HG02623 (cell line): ENCODE measurements around the gene SPOPL.
"Not testable (repeated sequence)": the region's sequence is repeated elsewhere in the genome, so short reads cannot be mapped to it uniquely, and the experiment has no call there.

ENCODE experiments used
- ATAC-seq: cut with Tn5 transposase; IDR thresholded peaks from one replicate; pipeline ENCODE4 v1.9.1; 2021; ENCODE audit warnings: moderate library complexity; ENCODE audit not compliant: unreplicated experiment

SPOPL gene

GRCh38 chr2:138501425-138502254 lies at the start of gene SPOPL:
SPOPL (plus strand) TSS chr2:138501770; CDS start chr2:138550217, 48,447 bp downstream.
- ATAC-seq = peak; percentile 75

DNA sequence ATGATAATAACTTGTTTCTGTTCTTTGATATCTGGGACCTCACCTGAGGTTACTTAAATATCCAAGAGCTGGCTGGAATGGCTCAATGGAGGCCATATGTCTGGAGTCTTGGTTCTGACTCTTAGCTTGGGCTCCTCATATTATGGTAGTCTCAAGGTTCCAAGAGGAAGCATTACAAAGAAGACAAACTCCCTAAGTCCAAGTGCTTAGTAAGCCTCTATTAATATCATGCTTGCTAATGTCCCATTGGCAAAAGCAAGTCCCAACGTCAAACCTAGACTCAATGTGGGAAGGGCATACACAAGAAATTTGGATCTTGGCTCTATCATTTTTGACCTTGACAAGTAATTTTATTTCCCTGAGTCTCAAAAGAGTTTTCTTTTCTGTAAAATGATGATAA lies 49.2 kb upstream of the SPOPL start:
- no peak for ATAC-seq

DNA sequence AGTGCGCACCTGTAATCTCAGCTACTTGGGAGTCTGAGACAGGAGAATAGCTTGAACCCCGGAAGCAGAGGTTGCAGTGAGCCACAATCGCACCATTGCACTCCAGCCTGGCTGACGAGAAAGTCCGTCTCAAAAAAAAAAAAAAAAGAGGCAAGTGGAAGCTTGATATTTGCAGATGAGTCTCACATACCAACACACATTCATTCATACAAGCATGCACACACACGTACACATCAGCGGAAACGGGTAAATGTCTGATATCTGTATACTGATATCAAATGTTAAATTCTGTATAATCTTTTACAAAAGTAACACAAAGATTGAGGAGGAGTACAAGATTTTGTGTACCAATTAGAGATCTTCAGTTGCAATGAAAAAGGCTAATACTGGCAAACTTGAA lies 47.8 kb upstream of the SPOPL start:
- ATAC-seq = no peak

GRCh38 chr2:138454761-138455160 lies 46.8 kb upstream of the SPOPL start:
- no peak for ATAC-seq

GRCh38 chr2:138455275-138455674 lies 46.3 kb upstream of the SPOPL start:
- ATAC-seq = no peak

- ATAC-seq = no peak
Measured at GRCh38 chr2:138455691-138456090, 45.9 kb upstream of the SPOPL start.

GRCh38 chr2:138462689-138463088 lies 38.9 kb upstream of the SPOPL start:
- ATAC-seq = not testable (repeated sequence)

DNA sequence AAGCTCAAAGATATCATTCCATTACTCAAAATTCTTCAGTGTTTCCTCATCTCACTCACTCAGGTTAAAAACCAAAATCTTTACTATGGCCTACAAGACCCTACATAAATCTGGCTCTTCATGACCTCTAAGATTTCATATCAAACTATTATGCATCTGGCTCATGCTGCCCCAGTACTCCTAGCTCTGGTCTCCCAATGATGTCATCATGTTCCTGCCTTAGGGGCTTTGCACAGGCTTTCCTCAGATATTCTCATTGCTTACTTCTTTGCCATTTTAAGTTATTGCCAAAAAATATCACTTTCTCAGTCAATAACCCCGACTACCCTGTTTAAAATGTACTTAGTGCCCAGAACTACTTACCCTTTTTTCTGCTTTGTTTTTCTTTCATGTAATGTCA lies 33.0 kb upstream of the SPOPL start:
- no peak for ATAC-seq

DNA sequence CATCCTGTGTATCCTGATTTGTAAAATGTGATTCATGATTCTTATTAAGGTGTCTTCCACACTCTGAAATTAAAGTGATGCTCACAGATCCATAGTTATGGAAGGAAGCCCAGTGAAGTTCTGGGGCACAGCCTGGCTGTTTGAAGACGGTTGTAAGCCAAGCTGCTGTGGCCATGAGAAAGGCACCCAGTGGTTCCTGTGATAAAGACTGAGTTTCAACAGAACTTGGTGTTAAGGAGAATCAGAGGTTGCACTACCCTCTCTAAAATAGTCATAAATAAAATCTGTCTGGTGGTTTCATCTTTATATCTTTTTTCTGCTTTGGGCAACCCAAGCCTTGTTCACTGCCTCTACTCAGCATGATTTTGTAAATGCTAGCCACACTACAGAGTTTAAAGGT lies 32.2 kb upstream of the SPOPL start:
- no peak for ATAC-seq

DNA sequence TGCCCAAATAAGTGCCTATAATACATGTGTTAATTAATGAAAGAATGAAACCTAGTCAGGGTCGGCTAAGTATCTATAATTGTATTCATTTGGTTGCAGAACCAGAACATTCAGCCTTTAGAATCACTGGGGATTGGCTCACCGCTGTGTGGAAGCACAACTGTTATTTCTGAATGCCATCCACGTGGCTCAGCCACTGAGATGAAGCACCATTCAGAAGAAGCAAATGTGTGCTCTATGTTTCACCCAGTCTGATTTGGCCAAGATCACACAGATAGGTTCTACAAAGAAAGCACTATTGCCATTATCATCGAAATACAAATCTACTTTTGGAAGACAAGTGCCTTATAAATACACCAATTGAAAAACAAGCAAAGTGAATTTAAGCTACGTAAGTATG lies 30.6 kb upstream of the SPOPL start:
- no peak for ATAC-seq

- ATAC-seq = no peak
Measured at GRCh38 chr2:138474100-138474825, 27.3 kb upstream of the SPOPL start.

GRCh38 chr2:138475277-138475776 lies 26.2 kb upstream of the SPOPL start:
- peak; percentile 89 for ATAC-seq

DNA sequence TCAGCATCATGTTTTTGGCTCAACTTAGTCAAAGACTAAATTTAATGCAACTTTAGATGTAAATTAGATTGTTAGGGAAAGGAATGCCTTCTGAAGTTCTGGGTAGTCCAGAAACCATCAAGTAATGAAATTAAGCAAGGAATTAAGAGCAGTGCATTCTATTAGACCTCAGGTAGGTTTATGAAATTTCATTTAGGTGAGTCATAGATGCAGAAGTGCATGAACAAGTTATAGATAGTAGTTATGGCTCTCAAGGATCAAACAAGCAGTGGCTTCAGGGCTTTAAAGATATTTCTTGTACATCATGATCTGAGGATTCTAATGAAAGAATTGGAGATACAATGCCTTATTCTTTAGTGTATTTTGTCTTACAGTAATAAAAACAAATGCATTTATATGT lies 25.4 kb upstream of the SPOPL start:
- no peak for ATAC-seq

GRCh38 chr2:138476940-138477339 lies 24.6 kb upstream of the SPOPL start:
- no peak for ATAC-seq

- ATAC-seq = not testable (repeated sequence)
Measured at GRCh38 chr2:138482796-138483195, 18.8 kb upstream of the SPOPL start.

DNA sequence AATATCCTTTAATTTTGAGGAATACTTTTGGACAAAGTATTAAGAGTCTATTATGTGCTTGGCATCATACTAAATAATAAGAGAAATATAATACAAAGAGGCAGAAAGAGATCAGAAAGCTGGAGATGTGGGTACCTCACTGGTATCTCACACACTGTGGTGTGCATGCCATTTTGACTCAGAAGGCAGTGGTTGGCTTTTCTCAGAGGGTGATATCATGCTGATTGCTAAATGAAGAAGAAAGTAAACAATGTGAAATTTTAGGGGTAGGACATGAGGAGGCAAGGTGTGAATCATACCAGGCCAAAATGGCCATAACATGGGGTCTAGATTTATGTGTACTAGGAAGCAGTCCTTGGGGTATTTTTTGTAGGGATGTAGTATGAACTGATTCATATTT lies 16.6 kb upstream of the SPOPL start:
- no peak for ATAC-seq

DNA sequence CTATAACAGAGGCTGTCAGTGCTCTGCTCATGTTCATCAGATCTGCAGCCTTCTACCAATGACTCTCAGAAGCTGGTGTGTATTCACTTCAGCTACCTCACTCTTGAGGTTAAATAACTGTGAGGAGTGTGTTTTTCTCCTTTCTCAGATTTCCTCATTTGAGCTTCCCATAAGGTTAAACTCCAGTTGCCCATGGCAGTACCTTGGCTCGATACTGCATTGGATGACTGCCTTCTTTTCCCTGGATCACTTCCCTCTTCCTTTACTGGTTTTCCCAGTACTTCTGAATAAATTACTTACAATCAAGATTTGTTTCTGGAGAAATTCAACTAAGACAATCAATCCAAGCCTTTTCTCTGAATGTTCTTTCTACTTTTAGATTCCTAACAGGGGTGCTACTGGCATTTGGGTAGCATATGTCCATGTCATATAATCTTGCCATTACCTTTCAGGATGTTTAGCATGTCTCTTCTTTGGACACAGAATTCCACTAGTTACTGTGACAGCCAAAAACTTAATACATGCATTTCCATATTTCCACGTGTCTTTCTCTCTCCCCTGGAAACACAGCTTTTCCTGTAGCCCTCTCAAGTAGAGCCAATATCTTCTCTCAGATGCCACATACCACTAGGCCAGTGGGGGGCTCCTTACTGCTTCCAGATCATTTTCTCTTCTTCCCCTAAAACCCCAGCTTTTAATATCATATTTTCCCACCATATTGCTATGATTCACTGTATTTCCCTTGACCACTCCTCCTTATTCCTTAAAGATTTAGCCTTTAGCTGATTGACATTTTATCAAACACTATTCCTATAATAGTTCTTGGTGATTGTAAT lies 15.0 kb upstream of the SPOPL start:
- ATAC-seq = no peak

DNA sequence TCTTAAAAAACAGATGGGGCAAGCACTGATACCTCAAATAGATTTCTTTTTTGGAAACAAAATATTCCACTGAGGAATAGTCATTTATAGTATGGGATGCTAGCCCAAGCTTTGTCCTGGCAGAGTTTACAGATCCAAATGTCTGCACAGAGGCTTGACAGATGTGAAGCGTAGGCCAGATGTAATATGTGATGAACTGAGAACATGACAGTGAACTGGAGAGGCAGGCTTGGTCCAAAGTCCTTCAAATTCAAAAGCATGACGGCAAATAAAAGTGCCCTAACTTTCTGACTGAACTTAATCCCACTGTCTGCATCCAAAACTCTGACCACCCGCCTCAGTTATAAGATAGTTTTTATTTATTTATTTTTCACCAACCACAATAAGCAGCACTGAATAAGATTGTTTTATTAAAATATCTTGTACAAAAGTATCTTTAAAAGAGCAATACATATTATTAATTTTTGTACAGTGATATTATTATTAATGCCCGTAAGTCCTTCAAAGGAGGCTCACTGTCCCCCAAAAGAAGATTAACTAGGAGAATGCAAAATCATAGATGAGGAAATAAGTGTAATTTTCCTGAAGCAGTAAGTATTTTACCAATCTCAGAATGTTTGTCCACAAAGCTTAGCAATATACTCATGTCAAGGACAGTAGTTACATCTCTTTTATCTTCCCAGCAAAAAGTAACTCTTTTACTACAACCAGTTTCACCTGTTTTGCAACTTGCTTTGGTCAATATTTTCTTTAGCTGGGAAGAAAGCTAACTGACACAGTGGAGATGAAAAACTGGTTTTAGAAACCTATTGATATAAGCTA lies 10.7 kb upstream of the SPOPL start:
- ATAC-seq = no peak

- no peak for ATAC-seq
Measured at GRCh38 chr2:138491495-138491862, 10.1 kb upstream of the SPOPL start.

- no peak for ATAC-seq
Measured at GRCh38 chr2:138492160-138492559, 9.4 kb upstream of the SPOPL start.
